ENCODE measurements around the gene SYT7. TPM values are rescaled to one million over a fixed set of nuclear protein-coding genes. Genes with fewer than 3 reads are reported as not detected.

Gene SYT7
- total RNA-seq, 2 experiments from 2014 or later, result not detected

GRCh38 chr11:61533401-61533800, 47.5 kb downstream of the SYT7 start:
- ChIA-PET POLR2A (no interaction called here), CTCF (no interaction called here)
- H3K36me3 ChIP-seq (ENCODE audit: insufficient read depth, low read length), result no peaks in the 10 kb centered on the region
- Mint-ChIP-seq H3K27me3 (peaks cover 24% of the 10 kb centered on the region), H3K27ac (no peak overlapping the region), H3K4me1 (ENCODE audit: low read depth) (no peaks in the 10 kb centered on the region), H3K4me3 (no peak overlapping the region), H3K36me3 (ENCODE audit: low read depth) (no peaks in the 10 kb centered on the region), H3K9me3 (no peaks in the 10 kb centered on the region)
- TF ChIP-seq, protein P1, sequence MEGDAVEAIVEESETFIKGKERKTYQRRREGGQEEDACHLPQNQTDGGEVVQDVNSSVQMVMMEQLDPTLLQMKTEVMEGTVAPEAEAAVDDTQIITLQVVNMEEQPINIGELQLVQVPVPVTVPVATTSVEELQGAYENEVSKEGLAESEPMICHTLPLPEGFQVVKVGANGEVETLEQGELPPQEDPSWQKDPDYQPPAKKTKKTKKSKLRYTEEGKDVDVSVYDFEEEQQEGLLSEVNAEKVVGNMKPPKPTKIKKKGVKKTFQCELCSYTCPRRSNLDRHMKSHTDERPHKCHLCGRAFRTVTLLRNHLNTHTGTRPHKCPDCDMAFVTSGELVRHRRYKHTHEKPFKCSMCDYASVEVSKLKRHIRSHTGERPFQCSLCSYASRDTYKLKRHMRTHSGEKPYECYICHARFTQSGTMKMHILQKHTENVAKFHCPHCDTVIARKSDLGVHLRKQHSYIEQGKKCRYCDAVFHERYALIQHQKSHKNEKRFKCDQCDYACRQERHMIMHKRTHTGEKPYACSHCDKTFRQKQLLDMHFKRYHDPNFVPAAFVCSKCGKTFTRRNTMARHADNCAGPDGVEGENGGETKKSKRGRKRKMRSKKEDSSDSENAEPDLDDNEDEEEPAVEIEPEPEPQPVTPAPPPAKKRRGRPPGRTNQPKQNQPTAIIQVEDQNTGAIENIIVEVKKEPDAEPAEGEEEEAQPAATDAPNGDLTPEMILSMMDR (IDR thresholded peaks at IDR 0.05), result no peak
- DNase-seq, result no peak
- H3K27ac ChIP-seq (ENCODE audit: low read depth in 1 of 2, low read length in 2 of 2), result no peak overlapping the region
- ATAC-seq (ENCODE audit: poor library complexity), result no peak
- intact Hi-C loops (cut with DNase I, micrococcal nuclease), result loop anchor here in 1 of 2 experiments (5.0 kb wide), 1 partner anchor 104 kb away; no protein-coding TSS in a partner anchor
- H3K9me3 ChIP-seq (ENCODE audit: control insufficient read depth in 1 of 2, insufficient read depth in 1 of 2, low read length in 2 of 2), result no peaks in the 10 kb centered on the region
- no peaks in the 10 kb centered on the region for H3K4me1 ChIP-seq (ENCODE audit: insufficient read depth, low read length)
- peaks cover 0 to 4% of the 10 kb centered on the region in 2 experiments for H3K27me3 ChIP-seq (ENCODE audit: control insufficient read depth in 1 of 2, insufficient read depth in 2 of 2, low read length in 2 of 2)
- no peak overlapping the region for H3K4me3 ChIP-seq (ENCODE audit: low read length)

GRCh38 chr11:61533039-61533375, 47.9 kb downstream of the SYT7 start:
- Mint-ChIP-seq H3K36me3 (ENCODE audit: low read depth) (no peaks in the 10 kb centered on the region), H3K9me3 (no peaks in the 10 kb centered on the region), H3K27ac (no peak overlapping the region), H3K4me3 (no peak overlapping the region), H3K4me1 (ENCODE audit: low read depth) (no peaks in the 10 kb centered on the region), H3K27me3 (peaks cover 25% of the 10 kb centered on the region)
- H3K9me3 ChIP-seq (ENCODE audit: control insufficient read depth in 1 of 2, insufficient read depth in 1 of 2, low read length in 2 of 2), result no peaks in the 10 kb centered on the region
- CTCF ChIA-PET, result no interaction called here
- POLR2A ChIA-PET, result no interaction called here
- DNase-seq (no peak), ATAC-seq (ENCODE audit: poor library complexity) (no peak)
- no peak overlapping the region for H3K27ac ChIP-seq (ENCODE audit: low read depth in 1 of 2, low read length in 2 of 2)
- H3K27me3 ChIP-seq (ENCODE audit: control insufficient read depth in 1 of 2, insufficient read depth in 2 of 2, low read length in 2 of 2), result peaks cover 0 to 4% of the 10 kb centered on the region in 2 experiments
- no peaks in the 10 kb centered on the region for H3K4me1 ChIP-seq (ENCODE audit: insufficient read depth, low read length)
- intact Hi-C loops (cut with DNase I, micrococcal nuclease), result loop anchor here in 1 of 2 experiments (5.0 kb wide), 1 partner anchor 104 kb away; no protein-coding TSS in a partner anchor
- no peaks in the 10 kb centered on the region for H3K36me3 ChIP-seq (ENCODE audit: insufficient read depth, low read length)
- TF ChIP-seq, protein P1 (IDR thresholded peaks at IDR 0.05), result no peak
- H3K4me3 ChIP-seq (ENCODE audit: low read length), result no peak overlapping the region

DNA sequence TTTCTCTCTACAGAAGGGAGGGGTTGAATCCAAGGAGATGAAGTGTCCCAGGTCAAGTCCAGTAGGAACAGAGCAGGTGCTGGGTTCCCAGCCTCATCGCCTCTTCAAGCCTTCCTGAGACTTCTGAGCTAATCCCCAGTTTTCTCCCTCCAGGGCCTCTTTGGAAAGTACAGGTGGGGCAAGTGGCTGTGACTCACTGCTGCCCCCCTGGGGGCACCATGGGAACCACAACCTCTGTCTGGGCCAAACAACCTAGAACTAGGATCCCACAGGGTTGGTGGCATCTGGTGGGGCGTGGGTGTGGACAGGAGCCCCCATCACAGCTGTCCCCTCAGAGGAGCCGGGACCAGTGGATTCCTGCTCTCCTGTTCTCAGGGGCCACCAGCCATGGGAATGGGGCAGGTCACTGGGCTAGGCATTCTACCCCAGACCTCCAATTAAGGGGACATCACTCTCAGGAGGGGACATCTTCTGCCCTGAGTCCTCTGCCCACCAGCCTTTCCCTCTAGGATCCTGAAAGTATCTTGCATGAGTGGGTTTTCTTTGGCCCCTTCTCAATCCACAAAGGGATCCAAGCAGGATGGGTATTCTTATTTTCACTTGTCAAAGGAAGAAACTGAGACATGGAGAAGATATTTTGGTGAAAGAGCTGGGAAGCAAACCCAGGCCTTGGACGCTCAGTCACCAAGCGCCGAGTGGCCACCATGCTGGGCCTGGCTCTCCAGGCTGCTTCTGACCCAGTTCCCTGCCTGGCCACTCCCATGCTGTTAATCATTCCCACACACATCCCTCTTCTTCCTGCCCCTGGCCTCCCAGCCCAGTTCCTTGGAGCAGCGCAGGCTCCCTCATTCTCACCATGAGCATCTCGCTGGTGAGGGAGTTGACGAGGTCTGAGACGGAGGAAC, 48.5 kb downstream of the SYT7 start:
- Mint-ChIP-seq H3K27me3 (peaks cover 30% of the 10 kb centered on the region), H3K4me1 (ENCODE audit: low read depth) (no peaks in the 10 kb centered on the region), H3K36me3 (ENCODE audit: low read depth) (no peaks in the 10 kb centered on the region), H3K9me3 (no peaks in the 10 kb centered on the region), H3K27ac (no peak overlapping the region), H3K4me3 (no peak overlapping the region)
- TF ChIP-seq, protein P1 (IDR thresholded peaks at IDR 0.05), result peak; percentile 80
- DNase-seq (peak in 13 of 14 experiments; percentile 10 to 66 (median 28)), ATAC-seq (ENCODE audit: poor library complexity) (peak; percentile 67)
- ChIA-PET CTCF (interaction anchor here (1.1 to 1.5 kb wide), 3 partner anchors 15 to 106 kb away, joined by 3 to 4 read pairs (median 3); no protein-coding TSS in a partner anchor), POLR2A (no interaction called here)
- Histone ChIP-seq H3K4me3 (ENCODE audit: low read length) (no peak overlapping the region), H3K27ac (ENCODE audit: low read depth in 1 of 2, low read length in 2 of 2) (no peak overlapping the region), H3K36me3 (ENCODE audit: insufficient read depth, low read length) (no peaks in the 10 kb centered on the region), H3K4me1 (ENCODE audit: insufficient read depth, low read length) (no peaks in the 10 kb centered on the region), H3K9me3 (ENCODE audit: control insufficient read depth in 1 of 2, insufficient read depth in 1 of 2, low read length in 2 of 2) (no peaks in the 10 kb centered on the region), H3K27me3 (ENCODE audit: control insufficient read depth in 1 of 2, insufficient read depth in 2 of 2, low read length in 2 of 2) (peaks cover 0 to 4% of the 10 kb centered on the region in 2 experiments)
- intact Hi-C loops (cut with DNase I, micrococcal nuclease), result loop anchor here in 1 of 2 experiments (5.0 kb wide), 1 partner anchor 105 kb away; no protein-coding TSS in a partner anchor

Measured in CD4-positive, alpha-beta T cell (primary cell).